Measurements from ENCODE around the gene PRDX1. TPM values are rescaled to one million over a fixed set of nuclear protein-coding genes. Genes with fewer than 3 reads are reported as not detected.

Gene PRDX1
- total RNA-seq (100 to 1,000 TPM in 2 of 5 experiments, 10 to 100 TPM in 3; 28.8 to 369 (median 96.3) TPM), polyA plus RNA-seq (100 to 1,000 TPM; 200 to 203 TPM), total RNA-seq (35.8 reads per million, percentile 64 among the genes with 10 or more reads in this experiment)

DNA sequence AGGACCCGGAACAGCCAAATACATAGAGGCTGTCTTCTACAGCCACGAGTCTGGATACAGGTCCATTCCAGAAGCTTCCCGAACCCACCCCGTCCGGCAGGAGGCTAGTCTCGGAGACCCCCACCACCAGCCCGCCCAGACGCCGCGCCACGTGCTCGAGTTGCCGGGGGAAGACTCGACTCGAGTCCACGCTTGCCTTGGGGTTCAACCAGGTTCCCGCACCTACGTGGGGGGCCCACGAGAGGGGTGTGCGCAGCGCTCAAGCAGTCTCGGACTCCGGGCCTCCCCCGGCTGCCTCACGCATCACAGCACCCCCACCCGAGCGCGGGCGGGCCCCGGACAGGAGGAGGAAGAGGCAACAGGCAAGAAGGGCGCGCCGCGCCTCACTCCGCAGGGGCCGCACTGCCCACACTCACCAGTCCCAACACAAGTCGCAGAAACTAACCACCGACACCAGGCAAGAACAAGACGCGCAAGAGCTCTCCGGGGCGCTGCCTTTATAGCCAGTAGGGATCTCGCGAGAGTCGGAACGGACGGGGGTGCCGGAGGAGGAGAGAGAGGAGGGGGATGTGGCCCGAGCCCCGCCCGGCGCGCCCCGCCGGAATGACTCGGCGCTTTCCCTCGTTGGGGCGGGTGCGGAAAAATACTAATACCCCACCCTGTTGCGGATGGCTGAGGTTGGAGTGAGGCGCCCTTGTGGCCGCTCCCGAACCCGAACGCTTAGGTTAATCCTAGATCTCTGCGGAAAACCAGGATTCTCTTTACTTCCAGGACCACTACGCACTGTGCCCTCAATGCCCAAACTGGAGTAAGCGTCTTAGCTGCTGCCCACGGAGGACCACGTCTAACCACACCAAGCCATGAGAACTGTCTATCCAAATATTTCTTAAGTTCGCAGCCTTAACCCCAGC, at the start of gene PRDX1:
Gene PRDX1 (minus strand): TSS at position 472 of the 911 bp plus-strand sequence. CDS start 2,841 bp downstream, outside the sequence.
- POLR2A ChIA-PET, result interaction anchor here (0.6 to 5.2 kb wide), 30 partner anchors 10 to 1309 kb away, joined by 3 to 59 read pairs (median 5); partner anchors contain the start of genes AKR1A1, BTBD19, CCDC163 and GPBP1L1

GRCh38 chr1:45570631-45571030, 48.9 kb upstream of the PRDX1 start:
- Mint-ChIP-seq H3K27ac (no peak overlapping the region), H3K4me1 (peaks cover 0 to 4% (median 0%) of the 10 kb centered on the region in 7 donors), H3K27me3 (no peaks in the 10 kb centered on the region), H3K36me3 (peaks cover 4 to 18% (median 5%) of the 10 kb centered on the region in 5 donors), H3K4me3 (no peak overlapping the region), H3K9me3 (no peaks in the 10 kb centered on the region)
- peaks cover 0 to 34% (median 5%) of the 10 kb centered on the region in 3 experiments for H3K36me3 ChIP-seq (ENCODE audit: control insufficient read depth in 2 of 3, insufficient read depth in 3 of 3, low read length in 3 of 3)
- ChIA-PET POLR2A (interaction anchor here (1.1 to 3.5 kb wide), 3 partner anchors 49 to 67 kb away, joined by 3 to 18 read pairs (median 6); partner anchors contain the start of gene PRDX1), CTCF (interaction anchor here (0.6 to 7.4 kb wide), 10 partner anchors 13 to 210 kb away, joined by 3 to 96 read pairs (median 6); partner anchors contain the start of genes AKR1A1 and TESK2)
- no peaks in the 10 kb centered on the region for H3K27me3 ChIP-seq (ENCODE audit: control insufficient read depth in 2 of 2, insufficient read depth in 2 of 2, low read length in 2 of 2)
- intact Hi-C loops (cut with micrococcal nuclease), result loop anchor here (1.0 to 2.0 kb wide), 8 partner anchors 19 to 556 kb away; partner anchors contain the start of genes PRDX1 (in 2 of the 2) and AKR1A1 (in 1 of the 2)
- no peak for ATAC-seq
- DNase-seq, result no peak
- no peaks in the 10 kb centered on the region for H3K4me1 ChIP-seq (ENCODE audit: control insufficient read depth in 2 of 2, insufficient read depth in 2 of 2, low read length in 2 of 2)
- H3K9me3 ChIP-seq (ENCODE audit: control insufficient read depth in 2 of 3, low read length in 3 of 3), result no peaks in the 10 kb centered on the region
- H3K4me3 ChIP-seq (ENCODE audit: low read length), result no peak overlapping the region
- no peak overlapping the region for H3K27ac ChIP-seq (ENCODE audit: low read depth, low read length)

More for the DNA sequence above, at the start of gene PRDX1:
- Mint-ChIP-seq H3K4me3 (peak within 1 kb of the TSS; percentile 90 to 99 (median 94)), H3K9me3 (no peaks in the 10 kb centered on the region), H3K36me3 (peaks cover 0 to 3% (median 0%) of the 10 kb centered on the region in 5 donors), H3K27ac (peak within 1 kb of the TSS; percentile 83 to 96 (median 91)), H3K27me3 (peaks cover 0 to 12% (median 0%) of the 10 kb centered on the region in 5 donors), H3K4me1 (peaks cover 14 to 56% (median 32%) of the 10 kb centered on the region in 7 donors)
- H3K9me3 ChIP-seq (ENCODE audit: control insufficient read depth in 2 of 3, low read length in 3 of 3), result no peaks in the 10 kb centered on the region
- peak; percentile 91 to 99 (median 93) for DNase-seq
- intact Hi-C loops (cut with micrococcal nuclease), result loop anchor here (1.0 to 5.0 kb wide), 11 partner anchors 21 to 231 kb away; partner anchors contain the start of genes CCDC163 (in 2 of the 2), MMACHC (in 2 of the 2), AKR1A1 (in 1 of the 2) and GPBP1L1 (in 1 of the 2)
- H3K27ac ChIP-seq (ENCODE audit: low read depth, low read length), result peak within 1 kb of the TSS; percentile 87
- H3K36me3 ChIP-seq (ENCODE audit: control insufficient read depth in 2 of 3, insufficient read depth in 3 of 3, low read length in 3 of 3), result peaks cover 0 to 17% (median 0%) of the 10 kb centered on the region in 3 experiments
- H3K27me3 ChIP-seq (ENCODE audit: control insufficient read depth in 2 of 2, insufficient read depth in 2 of 2, low read length in 2 of 2), result no peaks in the 10 kb centered on the region
- peak; percentile 95 for ATAC-seq
- peaks cover 7 to 8% of the 10 kb centered on the region in 2 donors for H3K4me1 ChIP-seq (ENCODE audit: control insufficient read depth in 2 of 2, insufficient read depth in 2 of 2, low read length in 2 of 2)
- CTCF ChIA-PET, result interaction anchor here (0.5 to 1.6 kb wide), 6 partner anchors 9 to 37 kb away, joined by 3 to 6 read pairs (median 4); no protein-coding TSS in a partner anchor
- peak within 1 kb of the TSS; percentile 94 for H3K4me3 ChIP-seq (ENCODE audit: low read length)

DNA sequence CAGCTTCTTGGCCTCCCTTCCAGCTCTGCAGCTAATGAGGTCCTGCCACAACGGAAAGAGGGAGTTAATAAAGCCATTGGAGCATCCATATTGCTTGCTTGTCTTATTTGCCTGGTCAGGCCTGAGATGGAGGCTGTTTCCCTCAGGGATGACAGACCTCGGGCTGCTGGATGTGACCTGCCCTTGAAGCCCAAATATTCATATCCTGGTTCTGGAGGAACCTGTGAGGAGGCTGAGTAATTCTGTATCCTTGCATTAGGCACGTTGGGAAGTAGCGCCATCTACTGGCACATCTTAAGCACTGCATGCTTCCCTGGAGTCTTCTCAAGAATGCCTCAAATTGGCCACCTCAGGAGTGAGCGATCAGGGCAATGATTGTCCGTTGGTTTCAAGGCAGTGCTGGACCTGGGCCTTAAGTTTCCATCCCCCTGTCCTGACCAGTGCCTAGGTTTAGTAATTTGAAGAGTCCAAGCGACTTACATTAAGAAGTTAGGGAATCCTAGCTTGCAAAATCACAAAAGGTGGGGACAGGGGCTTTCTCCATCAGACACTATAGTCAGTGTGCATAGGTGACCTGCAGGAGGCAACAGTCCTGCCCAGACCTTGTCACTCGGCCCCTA, 48.4 kb upstream of the PRDX1 start:
- peaks cover 0 to 4% (median 0%) of the 10 kb centered on the region in 7 donors for H3K4me1 Mint-ChIP-seq
- intact Hi-C loops (cut with micrococcal nuclease), result loop anchor here (1.0 to 2.0 kb wide), 8 partner anchors 19 to 556 kb away; partner anchors contain the start of genes PRDX1 (in 2 of the 2) and AKR1A1 (in 1 of the 2)
- peak; percentile 46 to 74 (median 65) for DNase-seq
- peak overlapping the region in 1 of 9 donors; percentile 63 for H3K27ac Mint-ChIP-seq
- Histone ChIP-seq H3K4me1 (ENCODE audit: control insufficient read depth in 2 of 2, insufficient read depth in 2 of 2, low read length in 2 of 2) (no peaks in the 10 kb centered on the region), H3K9me3 (ENCODE audit: control insufficient read depth in 2 of 3, low read length in 3 of 3) (no peaks in the 10 kb centered on the region), H3K36me3 (ENCODE audit: control insufficient read depth in 2 of 3, insufficient read depth in 3 of 3, low read length in 3 of 3) (peaks cover 0 to 34% (median 5%) of the 10 kb centered on the region in 3 experiments), H3K27me3 (ENCODE audit: control insufficient read depth in 2 of 2, insufficient read depth in 2 of 2, low read length in 2 of 2) (no peaks in the 10 kb centered on the region), H3K27ac (ENCODE audit: low read depth, low read length) (no peak overlapping the region), H3K4me3 (ENCODE audit: low read length) (no peak overlapping the region)
- POLR2A ChIA-PET, result interaction anchor here (1.1 to 3.5 kb wide), 6 partner anchors 20 to 67 kb away, joined by 3 to 18 read pairs (median 6); partner anchors contain the start of genes AKR1A1 and PRDX1
- H3K27me3 Mint-ChIP-seq, result no peaks in the 10 kb centered on the region
- H3K36me3 Mint-ChIP-seq, result peaks cover 4 to 18% (median 5%) of the 10 kb centered on the region in 5 donors
- CTCF ChIA-PET, result interaction anchor here (0.6 to 7.4 kb wide), 17 partner anchors 11 to 557 kb away, joined by 3 to 96 read pairs (median 5); partner anchors contain the start of genes AKR1A1, MUTYH, TESK2 and TOE1
- ATAC-seq, result peak; percentile 99
- H3K9me3 Mint-ChIP-seq, result no peaks in the 10 kb centered on the region
- H3K4me3 Mint-ChIP-seq, result no peak overlapping the region

GRCh38 chr1:45569571-45569961, 47.9 kb upstream of the PRDX1 start:
- Mint-ChIP-seq H3K4me3 (no peak overlapping the region), H3K4me1 (peaks cover 0 to 4% (median 0%) of the 10 kb centered on the region in 7 donors), H3K36me3 (peaks cover 4 to 18% (median 5%) of the 10 kb centered on the region in 5 donors), H3K9me3 (no peaks in the 10 kb centered on the region), H3K27ac (peak overlapping the region in 3 of 9 donors; percentile 44 to 63 (median 63)), H3K27me3 (no peaks in the 10 kb centered on the region)
- Histone ChIP-seq H3K4me1 (ENCODE audit: control insufficient read depth in 2 of 2, insufficient read depth in 2 of 2, low read length in 2 of 2) (no peaks in the 10 kb centered on the region), H3K27ac (ENCODE audit: low read depth, low read length) (no peak overlapping the region), H3K36me3 (ENCODE audit: control insufficient read depth in 2 of 3, insufficient read depth in 3 of 3, low read length in 3 of 3) (peaks cover 0 to 34% (median 5%) of the 10 kb centered on the region in 3 experiments), H3K4me3 (ENCODE audit: low read length) (no peak overlapping the region), H3K27me3 (ENCODE audit: control insufficient read depth in 2 of 2, insufficient read depth in 2 of 2, low read length in 2 of 2) (no peaks in the 10 kb centered on the region), H3K9me3 (ENCODE audit: control insufficient read depth in 2 of 3, low read length in 3 of 3) (no peaks in the 10 kb centered on the region)
- intact Hi-C loops (cut with micrococcal nuclease), result no loop called here
- ATAC-seq, result no peak
- POLR2A ChIA-PET, result interaction anchor here (1.1 to 3.5 kb wide), 5 partner anchors 19 to 66 kb away, joined by 3 to 18 read pairs (median 6); partner anchors contain the start of genes AKR1A1 and PRDX1
- DNase-seq, result no peak
- CTCF ChIA-PET, result interaction anchor here (0.6 to 7.4 kb wide), 13 partner anchors 11 to 557 kb away, joined by 3 to 96 read pairs (median 4); partner anchors contain the start of genes MUTYH, TESK2 and TOE1

DNA sequence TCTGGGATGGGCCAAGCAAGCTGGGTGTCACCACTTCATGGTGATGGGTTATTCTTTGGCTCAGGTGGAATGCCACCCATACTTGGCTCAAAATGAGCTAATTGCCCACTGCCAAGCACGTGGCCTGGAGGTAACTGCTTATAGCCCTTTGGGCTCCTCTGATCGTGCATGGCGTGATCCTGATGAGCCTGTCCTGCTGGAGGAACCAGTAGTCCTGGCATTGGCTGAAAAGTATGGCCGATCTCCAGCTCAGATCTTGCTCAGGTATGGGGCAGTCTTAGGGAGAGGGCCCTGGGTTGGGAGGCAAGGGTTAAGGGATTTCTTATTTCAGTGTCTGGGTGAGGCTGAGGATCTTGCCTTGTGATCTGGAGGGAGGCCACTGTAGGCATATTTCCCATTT, 46.7 kb upstream of the PRDX1 start:
- Histone ChIP-seq H3K27me3 (ENCODE audit: control insufficient read depth in 2 of 2, insufficient read depth in 2 of 2, low read length in 2 of 2) (no peaks in the 10 kb centered on the region), H3K9me3 (ENCODE audit: control insufficient read depth in 2 of 3, low read length in 3 of 3) (no peaks in the 10 kb centered on the region), H3K4me1 (ENCODE audit: control insufficient read depth in 2 of 2, insufficient read depth in 2 of 2, low read length in 2 of 2) (no peaks in the 10 kb centered on the region), H3K4me3 (ENCODE audit: low read length) (no peak overlapping the region), H3K27ac (ENCODE audit: low read depth, low read length) (no peak overlapping the region), H3K36me3 (ENCODE audit: control insufficient read depth in 2 of 3, insufficient read depth in 3 of 3, low read length in 3 of 3) (peaks cover 0 to 42% (median 5%) of the 10 kb centered on the region in 3 experiments)
- no peak for ATAC-seq
- intact Hi-C loops (cut with micrococcal nuclease), result no loop called here
- Mint-ChIP-seq H3K27me3 (no peaks in the 10 kb centered on the region), H3K4me3 (no peak overlapping the region), H3K27ac (peak overlapping the region in 4 of 9 donors; percentile 15 to 43 (median 40)), H3K36me3 (peaks cover 4 to 21% (median 5%) of the 10 kb centered on the region in 5 donors), H3K9me3 (no peaks in the 10 kb centered on the region), H3K4me1 (peaks cover 0 to 4% (median 0%) of the 10 kb centered on the region in 7 donors)
- DNase-seq, result no peak
- ChIA-PET POLR2A (interaction anchor here (0.6 to 3.5 kb wide), 7 partner anchors 16 to 265 kb away, joined by 3 to 18 read pairs (median 4); partner anchors contain the start of genes PRDX1 and TESK2), CTCF (interaction anchor here (1.1 to 7.4 kb wide), 7 partner anchors 11 to 227 kb away, joined by 3 to 96 read pairs (median 9); partner anchors contain the start of genes MUTYH, TESK2 and TOE1)

Measured in naive thymus-derived CD4-positive, alpha-beta T cell (primary cell).